Upper lobe of left lung (tissue), 4 donors: Measurements from ENCODE around the gene ERC1.

Experiments
- CTCF ChIP-seq, 6 experiments: fragments of 450-650 bp in 4 of 6; fragments of 200-600 bp in 2 of 6; sonication (generic) in 2 of 6; IDR thresholded peaks; one replicate each; pipeline ENCODE4 v1.5.1; 2016 to 2019; ENCODE audit warnings: antibody characterized with exemption in 6 of 6
- EP300 ChIP-seq, 4 donors: sonication (generic); formaldehyde crosslinking; IDR thresholded peaks; one replicate each; pipeline ENCODE4 v1.5.1; 2017; ENCODE audit warnings: antibody characterized with exemption in 4 of 4, control low read depth in 2 of 4
- POLR2A ChIP-seq, 4 donors: fragments of 450-650 bp; IDR thresholded peaks; one replicate each; pipeline ENCODE4 v1.5.1; 2016 to 2017; ENCODE audit warnings: antibody characterized with exemption in 4 of 4, mild to moderate bottlenecking in 2 of 4
- POLR2AphosphoS5 ChIP-seq, 2 donors: sonication (generic); formaldehyde crosslinking; IDR thresholded peaks; one replicate each; pipeline ENCODE4 v1.5.1; 2017; ENCODE audit warnings: antibody characterized with exemption in 2 of 2

- no peak for TF ChIP-seq POLR2A (IDR thresholded peaks at IDR 0.05)
- TF ChIP-seq CTCF (IDR thresholded peaks at IDR 0.05): no peak
- TF ChIP-seq EP300 (IDR thresholded peaks at IDR 0.05): no peak
- TF ChIP-seq POLR2AphosphoS5 (IDR thresholded peaks at IDR 0.05): no peak
Observed at GRCh38 chr12:1347294-1347693, 356.3 kb downstream of the ERC1 start.
